Measurements from ENCODE around the gene UBE2G2.

UBE2G2 gene

GRCh38 chr21:44734841-44735240 is 66.8 kb downstream of the UBE2G2 start:
- Histone ChIP-seq H3K9me3 (replicated peaks in 1 of 2; ENCODE audit: control insufficient read depth in 2 of 2, insufficient read depth in 1 of 2, low read depth in 1 of 2, low read length in 2 of 2) (peaks cover 0 to 38% of the 10 kb centered on the region in 2 donors), H3K79me1 (ENCODE audit: low read depth, low read length) (no peaks in the 10 kb centered on the region), H2AFZ (ENCODE audit: low read length) (no peak overlapping the region), H2BK120ac (ENCODE audit: low read depth, low read length) (no peak overlapping the region), H3K27me3 (ENCODE audit: control insufficient read depth in 3 of 3, insufficient read depth in 3 of 3, low read depth in 1 of 3, low read length in 3 of 3) (peaks cover 0 to 62% (median 0%) of the 10 kb centered on the region in 3 experiments), H2BK15ac (ENCODE audit: low read length) (no peak overlapping the region), H4K8ac (ENCODE audit: low read depth, low read length) (no peak overlapping the region), H3K4me1 (ENCODE audit: control insufficient read depth in 2 of 2, insufficient read depth in 1 of 2, low read depth in 1 of 2, low read length in 2 of 2) (no peaks in the 10 kb centered on the region), H3K23ac (ENCODE audit: low read depth, low read length, poor library complexity) (peak overlapping the region; percentile 40), H4K91ac (ENCODE audit: low read depth, low read length, poor library complexity) (no peak overlapping the region), H3K14ac (ENCODE audit: low read length) (no peak overlapping the region), H3K27ac (replicated peaks; ENCODE audit: low read length) (no peak overlapping the region), H3K4me3 (ENCODE audit: low read length in 2 of 2) (no peak overlapping the region), H3K36me3 (replicated peaks in 1 of 2; ENCODE audit: control insufficient read depth in 2 of 2, insufficient read depth in 2 of 2, low read length in 2 of 2) (no peaks in the 10 kb centered on the region), H2AK5ac (ENCODE audit: low read depth, low read length) (no peak overlapping the region), H3K9ac (ENCODE audit: low read depth, low read length, poor library complexity) (no peak overlapping the region), H3K4ac (ENCODE audit: low read length) (no peak overlapping the region), H2BK12ac (ENCODE audit: low read length) (no peak overlapping the region), H3K18ac (ENCODE audit: low read length) (peak overlapping the region; percentile 77), H2BK5ac (ENCODE audit: low read length) (no peak overlapping the region), H3K4me2 (ENCODE audit: insufficient read depth, low read length, poor library complexity, severe bottlenecking) (no peak overlapping the region)
- WGBS, 2 donors (ENCODE audit: extremely low coverage in 2 of 2, insufficient read length in 2 of 2, insufficient replicate concordance in 1 of 2), result no CpG with 5 or more reads among the region's 17 CpGs
- DNase-seq (ENCODE audit: low spot score), result no peak

DNA sequence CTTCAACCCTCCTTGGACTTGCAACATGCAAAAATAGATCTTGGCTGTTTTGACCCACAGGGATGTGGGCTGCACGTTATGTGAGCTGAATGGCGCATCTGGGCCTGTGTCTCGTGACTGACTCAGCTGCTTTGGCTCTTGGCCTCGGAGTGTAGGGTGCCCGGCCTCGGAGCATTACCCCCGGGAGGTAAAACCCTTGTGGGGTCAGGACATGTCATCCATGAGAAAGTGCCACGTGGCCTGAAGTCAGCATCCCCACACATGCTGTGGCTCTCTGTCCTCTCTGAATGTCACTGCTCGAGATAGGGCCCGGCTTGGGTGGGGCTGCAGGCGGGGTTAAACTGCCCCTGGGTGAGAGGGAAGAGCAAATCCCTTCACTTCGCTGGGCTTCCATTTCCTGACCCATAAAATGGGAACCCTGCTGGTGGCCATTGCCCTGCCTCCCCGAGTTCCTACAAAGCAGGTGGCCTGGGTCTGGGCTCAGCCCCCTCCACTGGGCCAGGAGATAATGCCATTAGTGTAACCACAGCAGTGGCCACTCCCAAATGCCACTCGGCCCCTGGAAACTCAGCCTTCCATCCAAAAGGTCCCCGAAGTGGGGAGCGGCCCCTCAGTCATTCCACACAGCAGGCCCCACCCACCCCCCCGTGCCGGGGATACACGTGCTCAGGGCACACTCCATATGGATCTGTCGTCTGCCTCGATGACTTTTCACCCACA is 67.4 kb downstream of the UBE2G2 start:
- Histone ChIP-seq H2BK120ac (ENCODE audit: low read depth, low read length) (no peak overlapping the region), H3K4ac (ENCODE audit: low read length) (no peak overlapping the region), H4K91ac (ENCODE audit: low read depth, low read length, poor library complexity) (no peak overlapping the region), H3K4me3 (ENCODE audit: low read length in 2 of 2) (no peak overlapping the region), H2AK5ac (ENCODE audit: low read depth, low read length) (no peak overlapping the region), H4K8ac (ENCODE audit: low read depth, low read length) (no peak overlapping the region), H3K4me2 (ENCODE audit: insufficient read depth, low read length, poor library complexity, severe bottlenecking) (no peak overlapping the region), H3K9me3 (replicated peaks in 1 of 2; ENCODE audit: control insufficient read depth in 2 of 2, insufficient read depth in 1 of 2, low read depth in 1 of 2, low read length in 2 of 2) (peaks cover 0 to 38% of the 10 kb centered on the region in 2 donors), H3K27ac (replicated peaks; ENCODE audit: low read length) (no peak overlapping the region), H2BK5ac (ENCODE audit: low read length) (no peak overlapping the region), H3K4me1 (ENCODE audit: control insufficient read depth in 2 of 2, insufficient read depth in 1 of 2, low read depth in 1 of 2, low read length in 2 of 2) (no peaks in the 10 kb centered on the region), H3K18ac (ENCODE audit: low read length) (peak overlapping the region; percentile 63), H3K23ac (ENCODE audit: low read depth, low read length, poor library complexity) (no peak overlapping the region), H2BK12ac (ENCODE audit: low read length) (no peak overlapping the region), H3K9ac (ENCODE audit: low read depth, low read length, poor library complexity) (no peak overlapping the region), H3K27me3 (ENCODE audit: control insufficient read depth in 3 of 3, insufficient read depth in 3 of 3, low read depth in 1 of 3, low read length in 3 of 3) (peaks cover 0 to 61% (median 0%) of the 10 kb centered on the region in 3 experiments), H3K36me3 (replicated peaks in 1 of 2; ENCODE audit: control insufficient read depth in 2 of 2, insufficient read depth in 2 of 2, low read length in 2 of 2) (no peaks in the 10 kb centered on the region), H3K79me1 (ENCODE audit: low read depth, low read length) (no peaks in the 10 kb centered on the region), H2AFZ (ENCODE audit: low read length) (no peak overlapping the region), H3K14ac (ENCODE audit: low read length) (no peak overlapping the region), H2BK15ac (ENCODE audit: low read length) (no peak overlapping the region)
- no CpG with 5 or more reads among the region's 21 CpGs for WGBS, 2 donors (ENCODE audit: extremely low coverage in 2 of 2, insufficient read length in 2 of 2, insufficient replicate concordance in 1 of 2)
- no peak for DNase-seq (ENCODE audit: low spot score)

- no peak for DNase-seq (ENCODE audit: low spot score)
- Histone ChIP-seq H2BK15ac (ENCODE audit: low read length) (no peak overlapping the region), H3K4ac (ENCODE audit: low read length) (no peak overlapping the region), H3K4me2 (ENCODE audit: insufficient read depth, low read length, poor library complexity, severe bottlenecking) (no peak overlapping the region), H2AFZ (ENCODE audit: low read length) (no peak overlapping the region), H3K27ac (replicated peaks; ENCODE audit: low read length) (no peak overlapping the region), H4K91ac (ENCODE audit: low read depth, low read length, poor library complexity) (no peak overlapping the region), H3K18ac (ENCODE audit: low read length) (peak overlapping the region; percentile 15), H3K27me3 (ENCODE audit: control insufficient read depth in 3 of 3, insufficient read depth in 3 of 3, low read depth in 1 of 3, low read length in 3 of 3) (peaks cover 0 to 53% (median 0%) of the 10 kb centered on the region in 3 experiments), H2BK120ac (ENCODE audit: low read depth, low read length) (no peak overlapping the region), H3K4me1 (ENCODE audit: control insufficient read depth in 2 of 2, insufficient read depth in 1 of 2, low read depth in 1 of 2, low read length in 2 of 2) (no peaks in the 10 kb centered on the region), H2BK5ac (ENCODE audit: low read length) (no peak overlapping the region), H2AK5ac (ENCODE audit: low read depth, low read length) (no peak overlapping the region), H3K14ac (ENCODE audit: low read length) (no peak overlapping the region), H3K79me1 (ENCODE audit: low read depth, low read length) (no peaks in the 10 kb centered on the region), H3K36me3 (replicated peaks in 1 of 2; ENCODE audit: control insufficient read depth in 2 of 2, insufficient read depth in 2 of 2, low read length in 2 of 2) (no peaks in the 10 kb centered on the region), H3K9me3 (replicated peaks in 1 of 2; ENCODE audit: control insufficient read depth in 2 of 2, insufficient read depth in 1 of 2, low read depth in 1 of 2, low read length in 2 of 2) (peaks cover 0 to 28% of the 10 kb centered on the region in 2 donors), H3K23ac (ENCODE audit: low read depth, low read length, poor library complexity) (peak overlapping the region; percentile 47), H4K8ac (ENCODE audit: low read depth, low read length) (no peak overlapping the region), H2BK12ac (ENCODE audit: low read length) (no peak overlapping the region), H3K4me3 (ENCODE audit: low read length in 2 of 2) (no peak overlapping the region), H3K9ac (ENCODE audit: low read depth, low read length, poor library complexity) (no peak overlapping the region)
- no CpG with 5 or more reads among the region's 11 CpGs for WGBS, 2 donors (ENCODE audit: extremely low coverage in 2 of 2, insufficient read length in 2 of 2, insufficient replicate concordance in 1 of 2)
Observed at GRCh38 chr21:44732956-44733355, 68.7 kb downstream of the UBE2G2 start.

DNA sequence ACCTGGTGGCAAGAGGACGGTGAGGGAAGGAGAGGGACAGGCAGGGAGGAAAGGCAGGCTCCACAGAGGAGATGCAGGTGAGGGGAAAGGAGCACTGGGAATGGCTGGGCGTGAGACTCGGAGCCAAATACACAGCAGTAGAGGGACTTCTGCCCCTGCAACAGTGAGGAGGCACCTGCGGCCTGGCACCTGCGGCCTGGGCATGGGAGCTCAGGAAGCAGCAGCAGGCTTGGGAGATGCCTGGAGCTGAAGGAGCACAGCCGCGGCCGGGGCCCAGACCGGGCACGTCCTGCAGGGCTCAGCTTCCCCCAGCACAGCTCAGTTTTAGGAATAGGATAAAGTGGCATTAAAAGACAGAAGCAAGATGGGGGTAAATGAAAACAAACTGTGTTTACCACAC is 69.4 kb downstream of the UBE2G2 start:
- no peak overlapping the region for H3K27ac ChIP-seq (replicated peaks; ENCODE audit: low read length)
- H2AK5ac ChIP-seq (ENCODE audit: low read depth, low read length), result no peak overlapping the region
- WGBS, 2 donors (ENCODE audit: extremely low coverage in 2 of 2, insufficient read length in 2 of 2, insufficient replicate concordance in 1 of 2), result no CpG with 5 or more reads among the region's 10 CpGs
- H3K9ac ChIP-seq (ENCODE audit: low read depth, low read length, poor library complexity), result no peak overlapping the region
- H4K8ac ChIP-seq (ENCODE audit: low read depth, low read length), result no peak overlapping the region
- H3K4me1 ChIP-seq (ENCODE audit: control insufficient read depth in 2 of 2, insufficient read depth in 1 of 2, low read depth in 1 of 2, low read length in 2 of 2), result no peaks in the 10 kb centered on the region
- no peak for DNase-seq (ENCODE audit: low spot score)
- no peak overlapping the region for H3K18ac ChIP-seq (ENCODE audit: low read length)
- H3K79me1 ChIP-seq (ENCODE audit: low read depth, low read length), result no peaks in the 10 kb centered on the region
- no peak overlapping the region for H3K4ac ChIP-seq (ENCODE audit: low read length)
- no peak overlapping the region for H3K4me2 ChIP-seq (ENCODE audit: insufficient read depth, low read length, poor library complexity, severe bottlenecking)
- H2BK15ac ChIP-seq (ENCODE audit: low read length), result no peak overlapping the region
- H3K36me3 ChIP-seq (replicated peaks in 1 of 2; ENCODE audit: control insufficient read depth in 2 of 2, insufficient read depth in 2 of 2, low read length in 2 of 2), result no peaks in the 10 kb centered on the region
- no peak overlapping the region for H2BK120ac ChIP-seq (ENCODE audit: low read depth, low read length)
- peaks cover 0 to 50% (median 0%) of the 10 kb centered on the region in 3 experiments for H3K27me3 ChIP-seq (ENCODE audit: control insufficient read depth in 3 of 3, insufficient read depth in 3 of 3, low read depth in 1 of 3, low read length in 3 of 3)
- no peak overlapping the region for H2BK5ac ChIP-seq (ENCODE audit: low read length)
- H4K91ac ChIP-seq (ENCODE audit: low read depth, low read length, poor library complexity), result no peak overlapping the region
- H3K23ac ChIP-seq (ENCODE audit: low read depth, low read length, poor library complexity), result no peak overlapping the region
- no peak overlapping the region for H3K4me3 ChIP-seq (ENCODE audit: low read length in 2 of 2)
- H3K14ac ChIP-seq (ENCODE audit: low read length), result peak overlapping the region; percentile 9
- H2BK12ac ChIP-seq (ENCODE audit: low read length), result peak overlapping the region; percentile 34
- H3K9me3 ChIP-seq (replicated peaks in 1 of 2; ENCODE audit: control insufficient read depth in 2 of 2, insufficient read depth in 1 of 2, low read depth in 1 of 2, low read length in 2 of 2), result peaks cover 0 to 23% of the 10 kb centered on the region in 2 donors
- H2AFZ ChIP-seq (ENCODE audit: low read length), result no peak overlapping the region
